Rectal smooth muscle tissue (tissue), 1 donor: Measurements from ENCODE around the gene ACOX3.

ENCODE experiments used
- H3K27ac ChIP-seq: one replicate; pipeline ENCODE4 v1.7.0; 2013; ENCODE audit warnings: low read depth, low read length, inconsistent platforms
- H3K27me3 ChIP-seq: one replicate; pipeline ENCODE4 v1.7.0; 2013; ENCODE audit warnings: low read length; ENCODE audit not compliant: control insufficient read depth, insufficient read depth
- H3K36me3 ChIP-seq: one replicate; pipeline ENCODE4 v1.7.0; 2013; ENCODE audit warnings: low read length; ENCODE audit not compliant: control insufficient read depth, insufficient read depth
- H3K4me1 ChIP-seq: one replicate; pipeline ENCODE4 v1.7.0; 2013; ENCODE audit warnings: low read length; ENCODE audit not compliant: control insufficient read depth, insufficient read depth
- H3K4me3 ChIP-seq: one replicate; pipeline ENCODE4 v1.7.0; 2013; ENCODE audit warnings: low read length
- H3K9ac ChIP-seq: one replicate; pipeline ENCODE4 v1.7.0; 2013; ENCODE audit warnings: low read length

The ACOX3 gene

DNA sequence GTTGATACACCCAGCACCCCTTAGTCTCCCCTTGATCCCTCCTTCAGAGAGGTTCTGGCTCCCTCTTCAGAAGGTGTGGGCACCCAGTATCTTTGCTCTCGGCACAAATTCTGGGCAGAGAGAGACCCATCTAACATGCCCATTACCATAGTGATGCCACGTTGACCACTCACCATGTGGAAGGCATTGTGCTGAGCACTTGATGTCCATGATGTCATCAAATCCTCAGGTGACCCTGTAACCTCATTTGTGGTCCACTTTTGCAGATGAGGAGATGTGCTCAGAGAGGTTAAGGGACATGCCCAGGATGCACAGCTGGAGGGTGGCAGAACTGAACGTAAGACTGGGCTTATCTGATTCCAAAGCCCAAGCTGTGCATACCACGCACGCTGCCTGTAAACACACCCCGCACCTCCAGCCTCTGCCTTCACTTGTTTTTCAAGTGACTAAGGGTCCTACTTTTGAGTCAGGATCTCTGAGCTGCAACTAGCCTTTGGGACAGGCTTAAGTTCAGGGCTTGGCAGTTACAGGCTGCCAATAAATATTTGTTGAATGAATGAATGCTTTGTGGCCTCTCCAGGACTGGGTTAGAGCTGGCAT is 115.8 kb downstream of the ACOX3 start:
- Histone ChIP-seq H3K4me3 (no peak overlapping the region), H3K36me3 (no peaks in the 10 kb centered on the region), H3K27me3 (no peaks in the 10 kb centered on the region), H3K27ac (no peak overlapping the region), H3K9ac (no peak overlapping the region), H3K4me1 (peaks cover 7% of the 10 kb centered on the region)

DNA sequence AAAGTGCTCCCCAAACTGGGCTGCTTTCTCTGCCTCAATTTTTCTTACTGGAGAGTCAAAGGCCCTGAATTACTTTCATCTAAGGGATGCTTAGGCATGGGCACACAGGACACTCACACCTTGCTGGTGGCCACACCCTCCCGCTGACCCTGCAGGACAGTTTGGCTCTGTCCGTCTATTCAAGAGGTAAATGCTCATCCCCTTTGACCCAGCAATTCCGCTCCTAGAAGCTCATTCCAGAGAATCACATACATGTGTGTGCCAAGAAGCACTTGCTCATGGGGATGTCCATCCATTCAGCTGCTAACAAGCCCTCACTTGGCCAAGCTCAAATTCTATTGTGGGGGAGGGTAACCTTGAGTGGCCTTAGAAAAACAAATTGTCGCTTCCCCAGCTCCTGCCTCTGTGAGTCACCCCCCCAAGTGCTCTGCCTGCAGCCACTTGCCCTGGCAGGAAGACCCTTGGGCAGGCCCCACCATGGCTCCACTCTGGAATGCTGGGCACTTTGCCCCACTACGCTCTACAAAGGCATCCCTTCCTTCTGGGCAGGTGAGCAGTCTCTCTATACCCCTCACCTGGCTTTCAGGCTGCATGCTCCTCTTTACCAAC is 116.5 kb downstream of the ACOX3 start:
- Histone ChIP-seq H3K4me1 (peaks cover 7% of the 10 kb centered on the region), H3K27me3 (no peaks in the 10 kb centered on the region), H3K4me3 (no peak overlapping the region), H3K36me3 (no peaks in the 10 kb centered on the region), H3K27ac (no peak overlapping the region), H3K9ac (no peak overlapping the region)

GRCh38 chr4:8322794-8323704 is 117.5 kb downstream of the ACOX3 start:
- Histone ChIP-seq H3K4me1 (peaks cover 7% of the 10 kb centered on the region), H3K9ac (no peak overlapping the region), H3K36me3 (no peaks in the 10 kb centered on the region), H3K27ac (no peak overlapping the region), H3K4me3 (no peak overlapping the region), H3K27me3 (no peaks in the 10 kb centered on the region)

DNA sequence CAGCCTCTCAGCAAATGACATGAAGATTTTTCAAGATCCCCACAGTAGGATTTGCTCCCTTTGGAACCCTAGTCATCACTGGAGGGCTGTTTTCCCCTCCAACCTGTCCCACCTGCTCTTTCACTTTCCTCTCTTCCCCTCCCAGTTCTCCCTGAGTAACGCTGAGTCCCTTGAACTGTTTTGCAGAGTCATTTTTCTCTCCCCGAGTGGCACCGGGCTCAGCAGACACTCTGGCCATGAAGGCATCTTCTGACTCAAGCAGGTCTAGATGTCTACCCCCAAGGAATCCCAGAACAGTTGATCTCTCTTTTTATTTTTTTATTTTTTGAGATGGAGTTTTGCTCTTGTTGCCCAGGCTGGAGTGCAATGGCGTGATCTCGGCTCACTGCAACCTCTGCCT is 118.8 kb downstream of the ACOX3 start:
- Histone ChIP-seq H3K4me1 (peaks cover 7% of the 10 kb centered on the region), H3K27ac (no peak overlapping the region), H3K9ac (no peak overlapping the region), H3K4me3 (no peak overlapping the region), H3K36me3 (no peaks in the 10 kb centered on the region), H3K27me3 (no peaks in the 10 kb centered on the region)

- Histone ChIP-seq H3K27ac (no peak overlapping the region), H3K36me3 (no peaks in the 10 kb centered on the region), H3K4me3 (no peak overlapping the region), H3K27me3 (no peaks in the 10 kb centered on the region), H3K4me1 (peaks cover 8% of the 10 kb centered on the region), H3K9ac (no peak overlapping the region)
These were observed 119.3 kb downstream of the ACOX3 start for GRCh38 chr4:8321220-8321619.

DNA sequence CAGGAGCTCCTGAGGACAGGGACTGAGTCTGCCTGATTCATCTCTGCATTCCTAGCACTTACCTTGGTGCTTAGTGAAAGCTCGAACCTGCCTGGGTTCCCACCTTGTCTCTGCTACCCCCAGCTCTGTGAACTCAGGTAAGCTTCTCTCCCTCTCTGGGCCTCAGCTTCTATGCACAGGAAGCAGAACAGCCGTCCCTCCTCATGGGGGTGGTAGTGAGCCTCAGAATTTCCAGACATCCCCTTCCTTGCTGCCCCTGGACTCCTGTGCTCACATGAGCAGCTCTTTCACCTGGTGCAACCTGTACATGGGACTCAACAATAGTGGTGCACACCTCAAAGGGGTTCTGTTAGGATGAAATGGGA is 120.2 kb downstream of the ACOX3 start:
- Histone ChIP-seq H3K27me3 (no peaks in the 10 kb centered on the region), H3K9ac (no peak overlapping the region), H3K4me1 (peaks cover 12% of the 10 kb centered on the region), H3K27ac (peak overlapping the region; percentile 78), H3K36me3 (no peaks in the 10 kb centered on the region), H3K4me3 (no peak overlapping the region)

DNA sequence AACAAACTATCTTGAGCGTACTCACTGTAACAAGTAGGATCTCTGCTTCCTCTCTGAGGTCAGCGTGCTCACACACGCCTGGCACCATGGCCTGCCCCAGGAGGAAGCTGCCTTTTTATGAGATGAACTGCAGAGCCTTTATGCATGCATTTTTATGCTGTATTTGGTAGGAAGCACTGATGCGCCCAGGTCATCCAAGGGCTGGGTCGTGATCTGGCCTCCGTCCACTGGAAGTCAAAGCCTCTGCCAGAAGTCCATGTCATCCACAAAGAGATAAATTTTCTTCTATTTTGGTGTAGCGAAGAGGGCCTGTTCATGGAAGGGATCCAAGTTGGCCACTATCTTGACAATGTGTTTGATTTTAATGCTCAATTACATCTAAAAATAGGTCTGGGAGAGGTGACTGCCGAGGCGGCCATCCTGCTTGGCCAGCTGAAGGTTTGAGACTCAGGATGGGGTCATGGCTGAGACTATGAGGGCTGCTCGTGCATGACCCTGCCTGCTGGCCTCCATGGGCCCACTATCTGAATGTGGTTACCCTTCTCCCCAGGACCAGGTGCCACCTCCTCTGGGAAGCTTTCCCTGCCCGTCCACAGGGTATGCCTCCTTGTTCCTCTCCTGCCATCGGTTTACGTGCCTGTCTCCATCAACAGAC is 120.7 kb downstream of the ACOX3 start:
- H3K9ac ChIP-seq, result no peak overlapping the region
- H3K27ac ChIP-seq, result peak overlapping the region; percentile 78
- H3K4me3 ChIP-seq, result no peak overlapping the region
- peaks cover 12% of the 10 kb centered on the region for H3K4me1 ChIP-seq
- no peaks in the 10 kb centered on the region for H3K36me3 ChIP-seq
- H3K27me3 ChIP-seq, result no peaks in the 10 kb centered on the region

- H3K36me3 ChIP-seq, result no peaks in the 10 kb centered on the region
- peak overlapping the region; percentile 70 for H3K27ac ChIP-seq
- H3K9ac ChIP-seq, result no peak overlapping the region
- peaks cover 12% of the 10 kb centered on the region for H3K4me1 ChIP-seq
- no peak overlapping the region for H3K4me3 ChIP-seq
- H3K27me3 ChIP-seq, result no peaks in the 10 kb centered on the region
These were observed 121.5 kb downstream of the ACOX3 start for GRCh38 chr4:8319061-8319460.

GRCh38 chr4:8318509-8318908 is 122.0 kb downstream of the ACOX3 start:
- Histone ChIP-seq H3K27me3 (no peaks in the 10 kb centered on the region), H3K4me1 (peaks cover 12% of the 10 kb centered on the region), H3K36me3 (no peaks in the 10 kb centered on the region), H3K9ac (no peak overlapping the region), H3K4me3 (no peak overlapping the region), H3K27ac (no peak overlapping the region)

GRCh38 chr4:8317474-8317873 is 123.0 kb downstream of the ACOX3 start:
- Histone ChIP-seq H3K4me3 (no peak overlapping the region), H3K9ac (no peak overlapping the region), H3K27me3 (no peaks in the 10 kb centered on the region), H3K36me3 (no peaks in the 10 kb centered on the region), H3K4me1 (peaks cover 12% of the 10 kb centered on the region), H3K27ac (no peak overlapping the region)

DNA sequence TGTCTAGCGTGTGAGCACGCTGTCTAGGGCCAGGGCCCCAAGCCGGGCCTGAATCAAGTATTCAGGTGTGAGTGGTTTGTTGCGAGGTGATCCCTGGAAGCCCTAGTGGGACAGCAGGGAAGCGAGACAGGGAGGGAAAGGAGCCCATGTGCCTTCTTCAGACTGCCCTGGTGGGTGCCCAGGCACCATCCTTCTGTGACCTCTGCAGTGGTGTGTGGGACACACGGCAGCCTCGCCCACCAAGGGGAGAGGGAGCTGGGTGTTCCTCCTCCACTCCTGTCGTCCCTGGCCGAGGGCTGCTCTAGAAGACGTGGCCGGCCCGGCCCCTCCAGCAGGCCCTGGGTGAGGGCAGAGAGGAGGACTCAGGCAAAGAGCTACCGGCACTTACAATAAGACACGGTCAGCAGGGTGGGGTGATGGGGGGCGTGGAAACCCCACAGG is 123.6 kb downstream of the ACOX3 start:
- no peaks in the 10 kb centered on the region for H3K27me3 ChIP-seq
- peaks cover 12% of the 10 kb centered on the region for H3K4me1 ChIP-seq

More for the DNA sequence above, 123.6 kb downstream of the ACOX3 start:
- Histone ChIP-seq H3K27ac (no peak overlapping the region), H3K36me3 (no peaks in the 10 kb centered on the region), H3K9ac (no peak overlapping the region), H3K4me3 (no peak overlapping the region)
